ENCODE data around the gene MAPK1IP1L.
A peak's percentile ranks its signal among the peaks of the same experiment; 100 is the strongest.
"Not testable (repeated sequence)": the region's sequence is repeated elsewhere in the genome, so short reads cannot be mapped to it uniquely, and the experiment has no call there.

MAPK1IP1L gene

DNA sequence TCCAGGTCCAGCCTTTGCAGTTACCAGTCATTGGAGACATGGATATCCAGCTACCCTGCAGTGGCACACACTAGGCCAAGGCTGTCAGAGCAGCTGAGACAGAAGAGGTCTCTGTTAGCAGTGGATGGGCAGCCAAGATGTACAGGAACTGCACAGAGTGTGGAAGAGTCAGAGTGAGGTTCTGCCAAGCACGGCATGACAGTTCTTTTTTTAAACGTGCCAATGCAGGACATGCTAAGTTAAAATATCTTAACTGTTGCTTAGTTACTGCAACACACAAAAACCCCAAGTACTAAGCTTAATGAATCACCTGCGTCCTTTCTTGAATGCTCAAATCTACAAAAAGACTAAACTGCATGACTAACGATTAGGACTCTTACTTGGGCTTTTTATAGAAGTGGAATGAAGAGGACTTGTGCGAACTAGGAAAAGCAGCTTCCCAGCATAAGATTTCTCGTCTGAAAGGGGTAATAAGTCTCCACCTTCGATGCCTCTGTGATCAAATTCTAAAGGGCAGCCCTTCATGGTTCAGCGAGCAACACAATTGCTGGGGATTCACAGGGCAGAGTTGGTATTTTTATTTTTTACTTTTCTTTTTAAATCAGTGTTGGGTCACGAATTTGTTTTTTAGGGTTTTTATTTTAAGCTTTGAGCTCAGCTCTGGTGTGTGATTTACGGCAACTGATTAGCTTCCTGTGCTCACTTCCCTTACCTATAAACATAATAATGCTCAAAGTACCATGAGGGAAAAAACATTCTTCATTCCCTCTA is 20.6 kb downstream of the MAPK1IP1L start:
- H3K36me3 ChIP-seq, result peaks cover 19% of the 10 kb centered on the region
- H3K4me1 ChIP-seq, result peaks cover 34% of the 10 kb centered on the region
- TF ChIP-seq Cebpa-rat (IDR thresholded peaks at IDR 0.05), result no peak
- H4K20me1 ChIP-seq, result 0 out of 2 replicates have a peak, but pooled peaks cover 11% of the 10 kb centered on the region
- no peaks in the 10 kb centered on the region for H3K9me3 ChIP-seq
- H3K27ac ChIP-seq, result no peak overlapping the region
- peak overlapping the region; percentile 71 for H3K4me2 ChIP-seq
- H3K4me3 ChIP-seq, result no peak overlapping the region
- no peaks in the 10 kb centered on the region for H3K27me3 ChIP-seq
- peak overlapping the region; percentile 23 for H3K9ac ChIP-seq

DNA sequence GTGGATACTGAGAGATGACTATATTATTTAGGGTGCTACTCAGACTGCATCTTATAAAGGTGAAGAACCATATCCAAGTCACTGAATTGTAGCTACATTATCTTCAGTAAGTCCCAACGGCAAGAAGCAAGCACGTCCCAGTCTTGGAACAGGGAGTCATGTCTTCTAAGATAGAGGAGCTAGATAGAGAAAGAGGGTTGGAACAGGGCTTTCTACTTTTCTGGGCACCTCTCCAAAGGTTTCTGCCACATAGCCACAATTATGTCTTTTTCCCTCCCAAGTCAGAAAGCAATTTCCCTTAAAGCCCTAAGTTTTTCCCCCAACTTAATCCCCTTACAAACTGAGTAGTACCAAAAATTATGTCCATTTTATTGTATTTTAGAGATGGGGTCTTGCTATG is 22.4 kb downstream of the MAPK1IP1L start:
- Histone ChIP-seq H4K20me1 (0 out of 2 replicates have a peak, but pooled peaks cover 11% of the 10 kb centered on the region), H3K4me3 (no peak overlapping the region), H3K9ac (no peak overlapping the region), H3K4me2 (no peak overlapping the region), H3K27me3 (no peaks in the 10 kb centered on the region), H3K9me3 (no peaks in the 10 kb centered on the region), H3K36me3 (peaks cover 7% of the 10 kb centered on the region; the same call in 1 of the 2 replicates), H3K27ac (no peak overlapping the region), H3K4me1 (peaks cover 34% of the 10 kb centered on the region)
- no peak for TF ChIP-seq Cebpa-rat (IDR thresholded peaks at IDR 0.05)

DNA sequence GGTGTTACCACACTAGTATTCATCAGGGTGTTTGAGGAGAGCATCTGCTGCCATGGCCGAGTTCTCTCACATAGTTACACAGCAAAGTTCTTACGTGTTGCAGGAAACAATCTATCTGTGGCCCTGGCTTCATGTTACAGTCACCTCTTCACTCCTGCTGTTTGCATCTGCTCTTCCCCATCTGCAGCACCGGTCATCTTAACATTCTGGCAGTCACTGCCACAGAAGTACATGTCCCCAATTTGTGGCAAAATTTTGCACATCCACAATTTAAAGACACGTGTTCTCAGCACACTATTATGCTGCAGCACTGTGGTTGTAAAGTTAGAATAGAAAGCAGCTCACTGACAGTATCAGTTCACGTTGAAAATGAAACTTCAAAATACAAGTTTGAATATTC is 23.2 kb downstream of the MAPK1IP1L start:
- Histone ChIP-seq H3K36me3 (peaks cover 4% of the 10 kb centered on the region; the same call in 1 of the 2 replicates), H3K9ac (no peak overlapping the region), H3K9me3 (no peaks in the 10 kb centered on the region), H3K27ac (no peak overlapping the region), H3K4me1 (peaks cover 31% of the 10 kb centered on the region), H4K20me1 (0 out of 2 replicates have a peak, but pooled peaks cover 8% of the 10 kb centered on the region), H3K4me2 (no peak overlapping the region), H3K27me3 (no peaks in the 10 kb centered on the region), H3K4me3 (no peak overlapping the region)
- TF ChIP-seq Cebpa-rat (IDR thresholded peaks at IDR 0.05), result no peak

DNA sequence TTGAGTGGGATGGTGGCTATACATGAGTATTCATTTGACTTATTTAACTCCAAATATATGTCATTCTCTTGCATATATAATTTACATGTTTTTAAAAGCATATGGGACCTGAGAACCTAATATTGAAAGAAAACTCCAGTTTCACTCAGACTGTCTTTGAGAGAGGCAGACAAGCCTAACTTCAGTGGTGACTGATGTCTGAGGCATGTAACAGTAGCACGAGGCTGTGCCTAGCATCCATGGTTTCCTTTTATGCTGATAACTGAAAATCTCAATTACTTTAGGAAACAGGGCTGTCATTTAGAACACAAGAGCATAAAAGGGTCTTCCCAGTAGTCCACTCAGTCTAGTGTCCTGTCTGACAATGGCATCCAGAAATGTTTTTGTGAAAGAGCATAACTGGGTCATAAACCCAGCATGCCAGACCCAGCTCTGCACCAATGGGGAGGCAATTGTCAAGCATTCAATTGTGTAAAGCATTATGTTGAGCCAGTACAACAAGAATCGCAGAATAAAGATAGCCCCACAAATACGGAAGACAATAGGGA is 24.3 kb downstream of the MAPK1IP1L start:
- H3K4me1 ChIP-seq, result peaks cover 20% of the 10 kb centered on the region
- H3K27ac ChIP-seq, result no peak overlapping the region
- no peaks in the 10 kb centered on the region for H3K36me3 ChIP-seq
- no peak for TF ChIP-seq Cebpa-rat (IDR thresholded peaks at IDR 0.05)
- no peak overlapping the region for H3K4me3 ChIP-seq
- H3K9me3 ChIP-seq, result no peaks in the 10 kb centered on the region
- H4K20me1 ChIP-seq, result no peaks in the 10 kb centered on the region
- no peak overlapping the region for H3K4me2 ChIP-seq
- H3K9ac ChIP-seq, result no peak overlapping the region
- H3K27me3 ChIP-seq, result no peaks in the 10 kb centered on the region

DNA sequence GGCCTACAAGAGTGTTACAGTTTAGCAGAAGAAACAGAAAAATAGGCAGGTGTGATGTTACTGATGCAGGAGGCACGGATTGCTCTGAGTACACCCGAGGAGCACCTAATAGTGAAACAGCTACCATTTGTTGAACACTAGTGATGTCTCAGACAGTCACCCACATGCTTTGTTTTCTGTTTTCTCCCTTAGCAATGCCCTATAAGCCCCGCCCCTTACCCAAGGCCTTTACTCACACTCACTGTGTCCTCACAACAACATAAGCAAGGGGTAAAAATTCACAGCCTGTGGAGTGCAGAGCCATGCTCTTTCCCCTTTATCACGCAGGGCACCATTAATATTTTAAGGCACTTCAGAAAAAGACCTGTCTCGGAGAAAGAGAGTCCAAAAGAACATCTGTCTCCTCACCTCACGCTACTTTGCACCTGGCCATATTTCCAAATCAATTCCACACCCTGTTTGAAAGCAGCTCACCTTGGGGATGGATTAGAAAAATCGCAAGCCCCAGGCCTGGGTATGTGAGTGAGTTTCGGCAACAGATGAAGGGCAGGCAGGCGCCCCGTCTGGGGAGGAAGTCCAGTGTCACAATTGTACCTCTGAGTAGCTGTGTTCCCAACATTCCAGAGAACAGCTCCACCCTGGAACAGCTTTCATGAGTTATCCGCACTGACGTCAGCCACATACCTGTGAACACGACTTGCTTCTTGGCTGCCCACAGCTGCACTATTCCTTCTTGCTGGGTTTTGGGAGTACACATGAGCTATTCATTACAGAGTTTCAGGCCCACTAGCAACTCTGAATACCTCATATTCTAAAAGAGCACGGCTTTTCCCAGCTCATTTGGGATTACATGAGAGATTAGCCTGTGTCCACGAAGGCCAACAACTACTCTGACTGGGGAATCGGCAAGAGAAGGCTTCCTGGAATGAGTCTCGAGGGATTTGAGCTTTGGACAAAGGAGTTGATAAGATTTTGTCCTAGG is 26.0 kb downstream of the MAPK1IP1L start:
- Histone ChIP-seq H3K9ac (no peak overlapping the region), H3K4me2 (no peak overlapping the region), H3K36me3 (no peaks in the 10 kb centered on the region), H4K20me1 (no peaks in the 10 kb centered on the region), H3K27ac (no peak overlapping the region), H3K4me3 (no peak overlapping the region), H3K4me1 (peaks cover 3% of the 10 kb centered on the region), H3K9me3 (no peaks in the 10 kb centered on the region), H3K27me3 (no peaks in the 10 kb centered on the region)
- TF ChIP-seq Cebpa-rat (IDR thresholded peaks at IDR 0.05), result no peak

DNA sequence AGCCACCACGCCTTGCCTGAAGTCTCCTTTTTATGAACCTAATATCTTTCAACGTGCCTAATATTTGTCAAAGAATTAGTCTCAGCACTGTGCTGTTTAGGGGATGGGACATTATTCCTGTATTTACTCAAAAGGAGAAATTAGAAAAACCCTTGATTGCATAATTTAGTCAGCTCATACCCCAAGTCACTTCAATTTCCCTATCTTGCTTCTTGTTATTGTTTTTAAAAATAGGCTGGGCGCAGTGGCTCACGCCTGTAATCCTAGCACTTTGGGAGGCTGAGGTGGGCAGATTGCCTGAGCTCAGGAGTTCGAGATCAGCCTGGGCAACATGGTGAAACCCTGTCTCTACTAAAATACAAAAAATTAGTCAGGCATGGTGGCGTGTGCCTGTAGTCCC is 28.5 kb downstream of the MAPK1IP1L start:
- not testable (repeated sequence) for H3K4me2 ChIP-seq

DNA sequence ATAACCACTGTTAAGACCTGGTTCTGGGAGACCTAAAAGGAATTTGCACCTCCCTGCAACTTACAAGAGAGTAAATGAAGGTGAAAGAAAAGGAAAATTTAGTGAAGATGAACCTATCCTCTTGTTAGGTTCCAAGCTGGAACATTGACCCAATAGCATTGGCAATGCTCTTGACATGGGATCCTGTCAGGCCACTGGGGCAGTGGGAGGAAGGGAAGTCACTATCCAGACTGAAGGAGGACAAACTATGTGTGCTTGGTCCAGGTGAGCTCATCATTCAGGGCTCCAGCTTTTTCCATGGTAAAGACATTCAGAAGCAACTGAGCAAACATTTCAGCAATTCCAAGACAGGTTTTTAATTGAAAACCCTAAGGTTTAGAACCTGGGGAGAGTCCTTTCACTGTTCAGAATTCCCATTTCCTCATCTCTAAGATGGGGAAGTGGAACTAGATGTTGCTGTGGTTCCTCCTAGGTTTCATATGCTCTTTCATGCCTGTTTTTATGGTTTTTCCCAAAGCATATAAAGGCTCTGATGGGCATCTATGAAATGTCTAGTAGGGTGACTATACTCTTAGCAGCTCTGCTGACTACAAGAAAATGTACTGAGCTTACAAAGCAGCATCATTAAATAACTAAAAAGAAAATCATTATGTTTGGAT is 33.1 kb downstream of the MAPK1IP1L start:
- H3K4me3 ChIP-seq, result no peak overlapping the region
- H3K36me3 ChIP-seq, result no peaks in the 10 kb centered on the region
- no peak for TF ChIP-seq Cebpa-rat (IDR thresholded peaks at IDR 0.05)

More for the DNA sequence above, 28.5 kb downstream of the MAPK1IP1L start:
- not testable (repeated sequence) for H4K20me1 ChIP-seq, H3K4me3 ChIP-seq, H3K27ac ChIP-seq, H3K9ac ChIP-seq, H3K36me3 ChIP-seq, H3K9me3 ChIP-seq, H3K27me3 ChIP-seq, H3K4me1 ChIP-seq

DNA sequence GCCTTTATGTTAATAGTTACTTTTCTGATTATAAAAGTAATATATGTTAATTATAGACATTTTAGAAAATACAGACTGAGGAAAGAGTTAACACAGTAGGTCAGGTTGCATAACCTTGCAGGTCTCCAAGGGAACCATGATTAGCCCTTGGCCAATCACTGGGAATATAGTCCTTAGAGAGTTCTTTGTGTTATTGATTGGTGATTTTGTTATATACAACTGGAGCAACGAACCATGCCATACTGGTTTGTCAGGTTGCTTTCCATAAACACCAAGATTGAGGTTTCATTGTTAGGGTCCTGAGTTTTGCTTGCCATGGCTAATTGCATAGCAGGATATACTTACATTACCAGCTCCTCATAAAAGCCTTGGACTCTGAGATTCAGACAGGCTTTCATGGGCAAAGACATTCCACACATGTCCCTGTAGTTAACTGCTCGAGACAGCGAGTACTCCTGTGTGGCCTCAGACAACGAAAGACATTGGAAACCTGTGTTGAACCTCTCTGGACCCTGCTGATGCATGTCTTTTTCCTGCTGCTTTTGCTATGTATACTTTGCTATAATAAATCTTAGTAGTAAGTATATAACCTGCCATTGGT is 33.7 kb downstream of the MAPK1IP1L start:
- H3K9ac ChIP-seq, result no peak overlapping the region
- H3K4me2 ChIP-seq, result no peak overlapping the region

More for the DNA sequence above, 33.1 kb downstream of the MAPK1IP1L start:
- H3K27me3 ChIP-seq, result no peaks in the 10 kb centered on the region
- H3K9ac ChIP-seq, result no peak overlapping the region
- H3K4me1 ChIP-seq, result no peaks in the 10 kb centered on the region
- no peak overlapping the region for H3K27ac ChIP-seq
- H3K4me2 ChIP-seq, result no peak overlapping the region
- H3K9me3 ChIP-seq, result 0 out of 2 replicates have a peak, but pooled peaks cover 4% of the 10 kb centered on the region
- no peaks in the 10 kb centered on the region for H4K20me1 ChIP-seq

DNA sequence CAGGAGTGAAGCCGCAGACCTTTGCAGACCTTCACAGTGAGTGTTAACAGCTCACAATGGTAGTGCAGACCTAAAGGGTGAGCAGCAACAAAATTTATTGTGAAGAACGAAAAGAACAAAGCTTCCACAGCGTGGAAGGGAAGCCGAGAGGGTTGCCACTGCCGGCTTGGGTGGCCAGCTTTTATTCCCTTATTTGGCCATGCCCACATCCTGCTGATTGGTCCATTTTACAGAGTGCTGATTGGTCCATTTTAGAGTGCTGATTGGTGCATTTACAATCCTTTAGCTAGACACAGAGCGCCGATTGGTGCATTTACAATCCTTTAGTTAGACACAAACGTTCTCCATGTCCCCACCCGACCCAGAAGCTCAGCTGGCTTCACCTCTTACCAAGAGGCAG is 35.5 kb downstream of the MAPK1IP1L start:
- Histone ChIP-seq H3K4me1 (no peaks in the 10 kb centered on the region), H3K27me3 (no peaks in the 10 kb centered on the region), H3K4me3 (no peak overlapping the region), H3K9ac (no peak overlapping the region), H4K20me1 (no peaks in the 10 kb centered on the region), H3K4me2 (no peak overlapping the region), H3K9me3 (0 out of 2 replicates have a peak, but pooled peaks cover 4% of the 10 kb centered on the region), H3K27ac (no peak overlapping the region), H3K36me3 (no peaks in the 10 kb centered on the region)
- no peak for TF ChIP-seq Cebpa-rat (IDR thresholded peaks at IDR 0.05)

More for the DNA sequence above, 33.7 kb downstream of the MAPK1IP1L start:
- H3K27me3 ChIP-seq, result no peaks in the 10 kb centered on the region
- no peak overlapping the region for H3K27ac ChIP-seq
- no peaks in the 10 kb centered on the region for H3K4me1 ChIP-seq
- H3K4me3 ChIP-seq, result no peak overlapping the region
- no peaks in the 10 kb centered on the region for H4K20me1 ChIP-seq
- TF ChIP-seq Cebpa-rat (IDR thresholded peaks at IDR 0.05), result no peak
- H3K9me3 ChIP-seq, result 0 out of 2 replicates have a peak, but pooled peaks cover 4% of the 10 kb centered on the region
- H3K36me3 ChIP-seq, result no peaks in the 10 kb centered on the region
